Loucy (cell line): Measurements from ENCODE around the gene GRIN3B.

Source experiments
- H2AFZ ChIP-seq: fragments of 200-600 bp; sonication (generic); 2 replicates; pipeline ENCODE4 v1.6.0; 2016; ENCODE audit warnings: antibody characterized with exemption, mild to moderate bottlenecking, low read length, moderate library complexity
- H3F3A ChIP-seq: fragments of 200-600 bp; 2 replicates; pipeline ENCODE4 v1.6.0; 2016; ENCODE audit warnings: antibody characterized with exemption, low read depth, mild to moderate bottlenecking
- H3K27me3 ChIP-seq: fragments of 200-600 bp; sonication (generic); 2 replicates; pipeline ENCODE4 v1.6.1; 2014; ENCODE audit warnings: low read length, mild to moderate bottlenecking; ENCODE audit not compliant: insufficient read depth, poor library complexity, severe bottlenecking
- H3K36me3 ChIP-seq: fragments of 200-600 bp; sonication (generic); 2 replicates; pipeline ENCODE4 v1.6.1; 2016; ENCODE audit warnings: low read length; ENCODE audit not compliant: insufficient read depth
- H3K4me1 ChIP-seq: fragments of 200-600 bp; sonication (generic); 2 replicates; pipeline ENCODE4 v1.5.1; 2014; ENCODE audit warnings: low read length, mild to moderate bottlenecking; ENCODE audit not compliant: insufficient read depth, poor library complexity, severe bottlenecking
- H3K4me2 ChIP-seq: fragments of 200-600 bp; sonication (generic); 2 replicates; pipeline ENCODE4 v1.6.0; 2014; ENCODE audit warnings: antibody characterized with exemption, low read length, low read depth, mild to moderate bottlenecking; ENCODE audit not compliant: poor library complexity, severe bottlenecking
- H3K4me3 ChIP-seq: fragments of 200-600 bp; sonication (generic); 2 replicates; pipeline ENCODE4 v1.5.1; 2014; ENCODE audit warnings: low read length, mild to moderate bottlenecking, mixed read lengths; ENCODE audit not compliant: poor library complexity, severe bottlenecking
- H3K79me2 ChIP-seq: fragments of 200-600 bp; sonication (generic); 2 replicates; pipeline ENCODE4 v1.6.1; 2014; ENCODE audit warnings: low read length; ENCODE audit not compliant: insufficient read depth
- H3K9ac ChIP-seq: fragments of 200-600 bp; sonication (generic); 2 replicates; pipeline ENCODE4 v1.6.0; 2014; ENCODE audit warnings: mild to moderate bottlenecking, low read depth, low read length, moderate library complexity; ENCODE audit not compliant: poor library complexity, severe bottlenecking
- H3K9me2 ChIP-seq: fragments of 200-600 bp; sonication (generic); replicated peaks from 2 replicates; pipeline ENCODE4 v1.6.1; 2016; ENCODE audit warnings: low read depth, low read length, mixed read lengths
- H3K9me3 ChIP-seq: fragments of 200-600 bp; sonication (generic); 2 replicates; pipeline ENCODE4 v1.6.1; 2014; ENCODE audit warnings: mild to moderate bottlenecking, antibody characterized with exemption, low read length, low read depth; ENCODE audit not compliant: insufficient read depth
- H4K20me1 ChIP-seq: fragments of 200-600 bp; sonication (generic); 2 replicates; pipeline ENCODE4 v1.6.0; 2014; ENCODE audit warnings: antibody characterized with exemption, low read length, mild to moderate bottlenecking; ENCODE audit not compliant: insufficient read depth, poor library complexity, severe bottlenecking
- CTCF ChIP-seq: fragments of 200-600 bp; sonication (generic); conservative IDR thresholded peaks from 2 replicates; pipeline ENCODE4 v1.5.1; 2014; ENCODE audit warnings: mild to moderate bottlenecking, antibody characterized with exemption, low read length
- EZH2phosphoT487 ChIP-seq: fragments of 200-600 bp; IDR thresholded peaks from 2 replicates; pipeline ENCODE4 v1.6.1; 2018; ENCODE audit warnings: antibody characterized with exemption, mild to moderate bottlenecking, moderate library complexity, borderline replicate concordance

GRIN3B gene

GRCh38 chr19:1028062-1028926 is 28.1 kb downstream of the GRIN3B start:
- Histone ChIP-seq H3K27me3 (no peaks in the 10 kb centered on the region), H3K9me3 (no peaks in the 10 kb centered on the region), H3K9ac (peak overlapping the region; percentile 92), H2AFZ (peak overlapping the region; percentile 77), H3K4me3 (peak overlapping the region; percentile 98), H3K9me2 (no peaks in the 10 kb centered on the region), H3K4me1 (peaks cover 8% of the 10 kb centered on the region), H3F3A (peaks cover 12% of the 10 kb centered on the region; the same call in 1 of the 2 replicates), H4K20me1 (peaks cover 52% of the 10 kb centered on the region), H3K79me2 (peaks cover 63% of the 10 kb centered on the region), H3K4me2 (peak overlapping the region; percentile 86), H3K36me3 (peaks cover 26% of the 10 kb centered on the region; the same call in 1 of the 2 replicates)
- no peak for TF ChIP-seq EZH2phosphoT487
- TF ChIP-seq CTCF = no peak

- TF ChIP-seq CTCF = no peak
- peaks cover 35% of the 10 kb centered on the region; the same call in 1 of the 2 replicates for H3K36me3 ChIP-seq
Measured at GRCh38 chr19:1032264-1032867, 32.1 kb downstream of the GRIN3B start.

GRCh38 chr19:1035998-1036621 is 35.9 kb downstream of the GRIN3B start:
- peaks cover 19% of the 10 kb centered on the region for H4K20me1 ChIP-seq
- H3K4me2 ChIP-seq = no peak overlapping the region
- peaks cover 18% of the 10 kb centered on the region for H3K79me2 ChIP-seq
- TF ChIP-seq CTCF = peak; percentile 24; the same call in 1 of the 2 replicates
- TF ChIP-seq EZH2phosphoT487 = no peak
- H3K9me3 ChIP-seq = no peaks in the 10 kb centered on the region
- H3K4me3 ChIP-seq = no peak overlapping the region
- H3F3A ChIP-seq = peaks cover 10% of the 10 kb centered on the region
- no peaks in the 10 kb centered on the region for H3K27me3 ChIP-seq
- no peak overlapping the region for H2AFZ ChIP-seq
- H3K4me1 ChIP-seq = peaks cover 36% of the 10 kb centered on the region
- no peak overlapping the region for H3K9ac ChIP-seq
- H3K9me2 ChIP-seq = no peaks in the 10 kb centered on the region
- peaks cover 26% of the 10 kb centered on the region; the same call in 1 of the 2 replicates for H3K36me3 ChIP-seq

More at GRCh38 chr19:1032264-1032867, 32.1 kb downstream of the GRIN3B start:
- no peak overlapping the region for H2AFZ ChIP-seq
- no peaks in the 10 kb centered on the region for H3K9me2 ChIP-seq
- no peaks in the 10 kb centered on the region for H3K9me3 ChIP-seq
- peaks cover 55% of the 10 kb centered on the region for H3K79me2 ChIP-seq
- peaks cover under 1% of the 10 kb centered on the region; the same call in 1 of the 2 replicates for H3F3A ChIP-seq
- H3K4me1 ChIP-seq = peaks cover 9% of the 10 kb centered on the region
- H4K20me1 ChIP-seq = peaks cover 52% of the 10 kb centered on the region
- no peak overlapping the region for H3K4me2 ChIP-seq
- H3K9ac ChIP-seq = no peak overlapping the region
- no peaks in the 10 kb centered on the region for H3K27me3 ChIP-seq
- no peak overlapping the region for H3K4me3 ChIP-seq
